HEK293 (cell line): ENCODE measurements around the gene ADNP.

Experiments
- GLI4 ChIP-seq: fragments of 450-650 bp; formaldehyde crosslinking; IDR thresholded peaks from 2 replicates; pipeline ENCODE4 v1.5.1; 2016; ENCODE audit warnings: missing biosample characterization, missing genetic modification characterization
- KLF1 ChIP-seq: fragments of 450-650 bp; formaldehyde crosslinking; IDR thresholded peaks from 2 replicates; pipeline ENCODE4 v1.5.1; 2016; ENCODE audit warnings: missing biosample characterization, missing genetic modification characterization
- KLF16 ChIP-seq: fragments of 450-650 bp; formaldehyde crosslinking; IDR thresholded peaks from 2 replicates; pipeline ENCODE4 v1.5.1; 2017; ENCODE audit warnings: missing biosample characterization, missing genetic modification characterization
- MEIS1 ChIP-seq: sonication (generic); formaldehyde crosslinking; IDR thresholded peaks from 2 replicates; pipeline ENCODE4 v1.8.1; 2022; ENCODE audit warnings: missing genetic modification reagents, mild to moderate bottlenecking, borderline replicate concordance
- MZF1 ChIP-seq: fragments of 450-650 bp; formaldehyde crosslinking; IDR thresholded peaks from 2 replicates; pipeline ENCODE4 v1.5.1; 2017; ENCODE audit warnings: missing biosample characterization, missing genetic modification characterization, borderline replicate concordance
- PRDM1 ChIP-seq: fragments of 450-650 bp; formaldehyde crosslinking; IDR thresholded peaks from 2 replicates; pipeline ENCODE4; 2016; ENCODE audit warnings: missing biosample characterization, missing genetic modification characterization
- SETDB1 ChIP-seq: IDR thresholded peaks from one replicate; pipeline ENCODE4 v1.6.1; 2017; ENCODE audit warnings: mild to moderate bottlenecking, low read length, moderate library complexity, mixed read lengths; ENCODE audit not compliant: insufficient read length
- ZBTB11 ChIP-seq: fragments of 450-650 bp; formaldehyde crosslinking; conservative IDR thresholded peaks from 2 replicates; pipeline ENCODE4 v1.5.1; 2016; ENCODE audit warnings: low read depth, missing biosample characterization, missing genetic modification characterization
- ZBTB20 ChIP-seq: fragments of 450-650 bp; formaldehyde crosslinking; IDR thresholded peaks from 2 replicates; pipeline ENCODE4 v1.5.1; 2016; ENCODE audit warnings: missing biosample characterization, missing genetic modification characterization
- ZBTB44 ChIP-seq: fragments of 450-650 bp; IDR thresholded peaks from 2 replicates; pipeline ENCODE4 v1.5.1; 2018; ENCODE audit warnings: missing biosample characterization, mild to moderate bottlenecking, missing genetic modification characterization
- ZBTB48 ChIP-seq: fragments of 450-650 bp; formaldehyde crosslinking; IDR thresholded peaks from 2 replicates; pipeline ENCODE4 v1.5.1; 2016; ENCODE audit warnings: missing biosample characterization, missing genetic modification characterization
- ZFP3 ChIP-seq: fragments of 450-650 bp; formaldehyde crosslinking; IDR thresholded peaks from 2 replicates; pipeline ENCODE4 v1.5.1; 2016; ENCODE audit warnings: low read depth, missing biosample characterization, missing genetic modification characterization
- ZIC2 ChIP-seq: fragments of 450-650 bp; formaldehyde crosslinking; IDR thresholded peaks from 2 replicates; pipeline ENCODE4 v1.5.1; 2016; ENCODE audit warnings: missing biosample characterization, missing genetic modification characterization
- ZNF112 ChIP-seq: fragments of 450-650 bp; formaldehyde crosslinking; IDR thresholded peaks from 2 replicates; pipeline ENCODE4 v1.5.0; 2017; ENCODE audit warnings: missing biosample characterization, missing genetic modification characterization
- ZNF175 ChIP-seq: fragments of 450-650 bp; formaldehyde crosslinking; IDR thresholded peaks from 2 replicates; pipeline ENCODE4 v1.5.1; 2016; ENCODE audit warnings: missing biosample characterization, missing genetic modification characterization
- ZNF18 ChIP-seq: fragments of 450-650 bp; formaldehyde crosslinking; IDR thresholded peaks from 2 replicates; pipeline ENCODE4 v1.5.1; 2016; ENCODE audit warnings: missing biosample characterization, missing genetic modification characterization
- ZNF514 ChIP-seq: fragments of 450-650 bp; formaldehyde crosslinking; IDR thresholded peaks from 2 replicates; pipeline ENCODE4 v1.5.1; 2016; ENCODE audit warnings: missing biosample characterization, missing genetic modification characterization
- ZNF518A ChIP-seq: fragments of 450-650 bp; formaldehyde crosslinking; conservative IDR thresholded peaks from 2 replicates; pipeline ENCODE4 v1.5.1; 2016; ENCODE audit warnings: low read depth, missing biosample characterization, missing genetic modification characterization
- ZNF555 ChIP-seq: fragments of 450-650 bp; formaldehyde crosslinking; conservative IDR thresholded peaks from 2 replicates; pipeline ENCODE4 v1.5.1; 2017; ENCODE audit warnings: missing biosample characterization, mild to moderate bottlenecking, missing genetic modification characterization, inconsistent platforms
- ZNF560 ChIP-seq: fragments of 450-650 bp; formaldehyde crosslinking; IDR thresholded peaks from 2 replicates; pipeline ENCODE4 v1.5.1; 2017; ENCODE audit warnings: missing biosample characterization, missing genetic modification characterization, borderline replicate concordance
- ZNF561 ChIP-seq: fragments of 450-650 bp; IDR thresholded peaks from 2 replicates; pipeline ENCODE4 v1.5.1; 2018; ENCODE audit warnings: missing biosample characterization, missing genetic modification characterization, borderline replicate concordance
- ZNF580 ChIP-seq: fragments of 450-650 bp; formaldehyde crosslinking; IDR thresholded peaks from 2 replicates; pipeline ENCODE4 v1.5.1; 2016; ENCODE audit warnings: missing biosample characterization, missing genetic modification characterization
- ZNF621 ChIP-seq: fragments of 450-650 bp; formaldehyde crosslinking; IDR thresholded peaks from 2 replicates; pipeline ENCODE4 v1.5.1; 2017; ENCODE audit warnings: missing biosample characterization, missing genetic modification characterization
- ZNF654 ChIP-seq: fragments of 450-650 bp; formaldehyde crosslinking; IDR thresholded peaks from 2 replicates; pipeline ENCODE4 v1.5.1; 2016; ENCODE audit warnings: low read depth, missing biosample characterization, missing genetic modification characterization
- ZSCAN18 ChIP-seq: fragments of 450-650 bp; formaldehyde crosslinking; IDR thresholded peaks from 2 replicates; pipeline ENCODE4 v1.5.1; 2016; ENCODE audit warnings: missing biosample characterization, missing genetic modification characterization
- ZSCAN23 ChIP-seq: fragments of 450-650 bp; formaldehyde crosslinking; IDR thresholded peaks from 2 replicates; pipeline ENCODE4 v1.5.1; 2016; ENCODE audit warnings: missing biosample characterization, missing genetic modification characterization
- ZSCAN30 ChIP-seq: fragments of 450-650 bp; IDR thresholded peaks from 2 replicates; pipeline ENCODE4 v1.5.1; 2018; ENCODE audit warnings: missing biosample characterization, mild to moderate bottlenecking, missing genetic modification characterization, moderate library complexity

ADNP gene

GRCh38 chr20:50844430-50845100 is 86.7 kb downstream of the ADNP start (continued):
- TF ChIP-seq ZNF518A (no peak), SETDB1 (no peak), ZNF555 (tag by site-specific recombination) (no peak), MZF1 (no peak), ZNF514 (0 out of 2 replicates have a peak, but pooled peaks have one; percentile 11), ZBTB44 (tag by site-specific recombination) (no peak), ZNF18 (no peak), ZNF175 (tag by site-specific recombination) (no peak), KLF1 (no peak), ZNF580 (no peak), ZSCAN18 (no peak), ZNF561 (tag by site-specific recombination) (no peak), ZSCAN23 (tag by site-specific recombination) (no peak), PRDM1 (tag by site-specific recombination) (no peak), ZBTB48 (tag by site-specific recombination) (peak; percentile 73), KLF16 (tag by site-specific recombination) (no peak), MEIS1 (no peak), ZSCAN30 (tag by site-specific recombination) (no peak), ZNF654 (no peak), GLI4 (tag by site-specific recombination) (no peak), ZIC2 (tag by site-specific recombination) (peak; percentile 93), ZFP3 (tag by site-specific recombination) (no peak), ZNF621 (tag by site-specific recombination) (no peak), ZNF560 (no peak), ZBTB11 (tag by site-specific recombination) (no peak), ZNF112 (no peak), ZBTB20 (tag by site-specific recombination) (peak; percentile 39; the same call in 1 of the 2 replicates)
